HCT116 (cell line): ENCODE measurements around the gene TMEM178B. TPM values are rescaled to one million over a fixed set of nuclear protein-coding genes. Genes with fewer than 3 reads are reported as not detected.

Experiments
- ATAC-seq: fragments of 200-7000 bp; cut with Tn5 transposase; 2 replicates; pipeline ENCODE4 v1.9.1; 2020; ENCODE audit warnings: mild to moderate bottlenecking, moderate library complexity
- BruUV-seq: library from RNA; stranded (reverse); fragments of 400-500 nt; replicated peaks from 2 replicates; lab custom pipeline; 2021; lab: Mats Ljungman, UMichigan
- CTCF ChIA-PET: fragments of 300-600 bp; sonication (Branson Sonifier 250); formaldehyde crosslinking; loops from one replicate; lab custom pipeline; 2021; ENCODE audit warnings: antibody characterized with exemption; lab: Charles Lee
- POLR2A ChIA-PET: fragments of 300-600, 350-600 bp; sonication (Branson Sonifier 250); formaldehyde crosslinking; loops from one replicate; lab custom pipeline; 2021; ENCODE audit warnings: antibody characterized with exemption; lab: Charles Lee
- RAD21 ChIA-PET, 2 experiments: fragments of 300-600 bp; sonication (Branson Sonifier 250); formaldehyde crosslinking; loops; one replicate each; lab custom pipeline; 2023; ENCODE audit warnings: low total read pairs in 2 of 2; ENCODE audit not compliant: uncharacterized antibody in 2 of 2, unreplicated experiment in 2 of 2, low non-redundant PET in 1 of 2; lab: Charles Lee
- DNase-seq: peaks from one replicate; pipeline ENCODE4 v3.0.0-alpha.2; 2010; ENCODE audit warnings: low read depth, low spot score
- H2AFZ ChIP-seq: fragments of 200-600 bp; shearing (Covaris generic), sonication (generic); 2 replicates; pipeline ENCODE4 v1.6.1; 2017; ENCODE audit warnings: low read depth, mixed run types, mixed read lengths, antibody characterized with exemption, low read length; ENCODE audit not compliant: poor library complexity, severe bottlenecking
- H3K27ac ChIP-seq: 2 replicates; pipeline ENCODE4 v1.5.1; 2012; ENCODE audit warnings: low read depth, low read length
- H3K27me3 ChIP-seq: fragments of 200-600 bp; sonication (generic); 2 replicates; pipeline ENCODE4 v1.6.1; 2016; ENCODE audit warnings: mixed run types, low read length, mixed read lengths; ENCODE audit not compliant: insufficient read depth
- H3K36me3 ChIP-seq, 2 experiments: fragments of 200-500 bp in 1 of 2; fragments of 200-600 bp in 1 of 2; sonication (Bioruptor generic) in 1 of 2; sonication (generic) in 1 of 2; 2 replicates each; pipeline versions ENCODE4 v1.5.1 to v1.6.1; 2014 to 2016; ENCODE audit warnings: low read length in 2 of 2, inconsistent platforms in 1 of 2, mixed read lengths in 1 of 2, mixed run types in 1 of 2; ENCODE audit not compliant: insufficient read depth in 2 of 2, control insufficient read depth in 1 of 2
- H3K4me1 ChIP-seq, 2 experiments: fragments of 200-600 bp in 1 of 2; sonication (generic) in 1 of 2; 2 replicates each; pipeline versions ENCODE4 v1.5.1 to v1.6.1; 2012 to 2017; ENCODE audit warnings: low read length in 2 of 2, inconsistent platforms in 1 of 2, mild to moderate bottlenecking in 1 of 2, mixed read lengths in 1 of 2, mixed run types in 1 of 2, moderate library complexity in 1 of 2; ENCODE audit not compliant: insufficient read depth in 2 of 2, control insufficient read depth in 1 of 2
- H3K4me2 ChIP-seq: fragments of 200-600 bp; sonication (generic); 2 replicates; pipeline ENCODE4 v1.6.1; 2017; ENCODE audit warnings: mixed run types, low read length, mixed read lengths
- H3K4me3 ChIP-seq, 2 experiments: fragments of 200-600 bp in 1 of 2; sonication (generic) in 1 of 2; replicated peaks in 1 of 2; 2 replicates each; pipeline ENCODE4 v1.5.1; 2011 to 2016; ENCODE audit warnings: low read length in 2 of 2, control low read depth in 1 of 2, low read depth in 1 of 2, mild to moderate bottlenecking in 1 of 2, mixed read lengths in 1 of 2, mixed run types in 1 of 2
- H3K79me2 ChIP-seq: fragments of 200-600 bp; sonication (generic); 2 replicates; pipeline ENCODE4 v1.6.1; 2017; ENCODE audit warnings: mild to moderate bottlenecking, mixed run types, low read length, moderate library complexity, mixed read lengths; ENCODE audit not compliant: insufficient read depth
- H3K9ac ChIP-seq: fragments of 200-600 bp; sonication (generic); 2 replicates; pipeline ENCODE4 v1.6.1; 2016; ENCODE audit warnings: low read length, mixed read lengths
- H3K9me2 ChIP-seq: fragments of 200-600 bp; sonication (generic), shearing (Covaris generic); 2 replicates; pipeline ENCODE4 v1.6.1; 2017; ENCODE audit warnings: mixed run types, mild to moderate bottlenecking, moderate library complexity; ENCODE audit not compliant: insufficient read depth
- H3K9me3 ChIP-seq, 2 experiments: fragments of 200-500 bp in 1 of 2; fragments of 200-600 bp in 1 of 2; sonication (Bioruptor generic) in 1 of 2; sonication (generic) in 1 of 2; 2 replicates each; pipeline ENCODE4 v1.6.1; 2014 to 2017; ENCODE audit warnings: low read length in 2 of 2, mixed read lengths in 2 of 2, inconsistent platforms in 1 of 2, low read depth in 1 of 2, mild to moderate bottlenecking in 1 of 2, mixed run types in 1 of 2, moderate library complexity in 1 of 2; ENCODE audit not compliant: control insufficient read depth in 1 of 2, insufficient read depth in 1 of 2
- H4K20me1 ChIP-seq: fragments of 200-600 bp; sonication (generic), shearing (Covaris generic); 2 replicates; pipeline ENCODE4 v1.6.1; 2017; ENCODE audit warnings: mixed run types, mild to moderate bottlenecking, moderate library complexity; ENCODE audit not compliant: insufficient read depth
- CBX3 ChIP-seq: IDR thresholded peaks from 2 replicates; pipeline ENCODE4 v1.6.1; 2012; ENCODE audit warnings: low read depth
- FOSL1 ChIP-seq: IDR thresholded peaks from 2 replicates; pipeline ENCODE4 v1.6.1; 2012; ENCODE audit warnings: low read depth
- RAD21 ChIP-seq: IDR thresholded peaks from 2 replicates; pipeline ENCODE4 v1.6.1; 2012; ENCODE audit warnings: low read depth, mild to moderate bottlenecking
- SP1 ChIP-seq: IDR thresholded peaks from 2 replicates; pipeline ENCODE4 v1.6.1; 2012; ENCODE audit warnings: low read depth
- TCF7L2 ChIP-seq: IDR thresholded peaks from 2 replicates; pipeline ENCODE4 v1.7.0; 2011; ENCODE audit warnings: borderline replicate concordance, inconsistent platforms; ENCODE audit not compliant: insufficient read depth, insufficient read length; ENCODE audit errors: extremely low read depth
- YY1 ChIP-seq: IDR thresholded peaks from 2 replicates; pipeline ENCODE4 v1.6.1; 2011; ENCODE audit warnings: low read length, low read depth, moderate library complexity, mild to moderate bottlenecking; ENCODE audit not compliant: insufficient replicate concordance; ENCODE audit errors: extremely low read depth
- ZFX ChIP-seq: fragments of 450-650 bp; IDR thresholded peaks from 2 replicates; pipeline ENCODE4 v1.6.1; 2017
- intact Hi-C: fragments of 100-400 bp; cut with micrococcal nuclease; formaldehyde crosslinking; loops from 2 replicates; pipeline ENCODE4 v1.10.0; 2022
- total RNA-seq: library from RNA; stranded (reverse); gene quantifications from one replicate; pipeline ENCODE4 v1.2.1, GENCODE V29; 2021; ENCODE audit not compliant: unreplicated experiment
- TF ChIP-seq, protein P1 (sequence below): IDR thresholded peaks from 2 replicates; pipeline ENCODE4 v1.6.1; 2012; ENCODE audit warnings: low read depth
- TF ChIP-seq, protein P2 (sequence below): IDR thresholded peaks from 2 replicates; pipeline ENCODE4 v1.6.1; 2012
- TF ChIP-seq, protein P3 (sequence below): IDR thresholded peaks from 2 replicates; pipeline ENCODE4 v1.6.1; 2012
- TF ChIP-seq, protein P4 (sequence below): IDR thresholded peaks from 2 replicates; pipeline ENCODE4 v1.6.1; 2011; ENCODE audit warnings: mild to moderate bottlenecking, low read length, moderate library complexity; ENCODE audit not compliant: insufficient replicate concordance; ENCODE audit errors: extremely low read depth

The TMEM178B gene
- total RNA-seq, 1 experiment from 2014 or later, result 0.02 TPM

DNA sequence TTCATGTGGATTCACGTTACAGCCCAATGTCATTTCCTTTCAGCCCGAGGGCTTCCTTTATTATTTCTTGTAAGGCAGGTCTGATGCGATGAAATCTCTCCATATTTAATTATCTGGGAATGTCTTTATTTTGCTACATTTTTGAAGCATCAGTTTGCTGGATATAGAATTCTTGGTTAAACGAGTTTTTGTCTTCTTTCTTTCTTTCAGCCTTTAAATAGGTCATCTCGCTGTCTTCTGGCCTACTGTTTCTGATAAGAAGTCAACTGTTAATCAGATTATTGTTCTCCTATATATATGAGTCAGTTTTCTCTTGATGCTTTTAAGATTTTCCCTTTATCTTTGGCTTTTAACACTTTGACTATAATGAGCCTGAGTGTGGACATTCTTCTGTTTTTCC lies 184.7 kb downstream of the TMEM178B start:
- BruUV-seq, result no TSS peak
- ChIA-PET POLR2A (no interaction called here), RAD21 (no interaction called here), CTCF (no interaction called here)
- H3K9me2 ChIP-seq, result no peaks in the 10 kb centered on the region
- H3K79me2 ChIP-seq, result no peaks in the 10 kb centered on the region
- no peaks in the 10 kb centered on the region for H3K9me3 ChIP-seq
- H3K4me2 ChIP-seq, result no peak overlapping the region
- H3K27me3 ChIP-seq, result peaks cover 11% of the 10 kb centered on the region
- H3K27ac ChIP-seq, result no peak overlapping the region
- TF ChIP-seq, protein P1, sequence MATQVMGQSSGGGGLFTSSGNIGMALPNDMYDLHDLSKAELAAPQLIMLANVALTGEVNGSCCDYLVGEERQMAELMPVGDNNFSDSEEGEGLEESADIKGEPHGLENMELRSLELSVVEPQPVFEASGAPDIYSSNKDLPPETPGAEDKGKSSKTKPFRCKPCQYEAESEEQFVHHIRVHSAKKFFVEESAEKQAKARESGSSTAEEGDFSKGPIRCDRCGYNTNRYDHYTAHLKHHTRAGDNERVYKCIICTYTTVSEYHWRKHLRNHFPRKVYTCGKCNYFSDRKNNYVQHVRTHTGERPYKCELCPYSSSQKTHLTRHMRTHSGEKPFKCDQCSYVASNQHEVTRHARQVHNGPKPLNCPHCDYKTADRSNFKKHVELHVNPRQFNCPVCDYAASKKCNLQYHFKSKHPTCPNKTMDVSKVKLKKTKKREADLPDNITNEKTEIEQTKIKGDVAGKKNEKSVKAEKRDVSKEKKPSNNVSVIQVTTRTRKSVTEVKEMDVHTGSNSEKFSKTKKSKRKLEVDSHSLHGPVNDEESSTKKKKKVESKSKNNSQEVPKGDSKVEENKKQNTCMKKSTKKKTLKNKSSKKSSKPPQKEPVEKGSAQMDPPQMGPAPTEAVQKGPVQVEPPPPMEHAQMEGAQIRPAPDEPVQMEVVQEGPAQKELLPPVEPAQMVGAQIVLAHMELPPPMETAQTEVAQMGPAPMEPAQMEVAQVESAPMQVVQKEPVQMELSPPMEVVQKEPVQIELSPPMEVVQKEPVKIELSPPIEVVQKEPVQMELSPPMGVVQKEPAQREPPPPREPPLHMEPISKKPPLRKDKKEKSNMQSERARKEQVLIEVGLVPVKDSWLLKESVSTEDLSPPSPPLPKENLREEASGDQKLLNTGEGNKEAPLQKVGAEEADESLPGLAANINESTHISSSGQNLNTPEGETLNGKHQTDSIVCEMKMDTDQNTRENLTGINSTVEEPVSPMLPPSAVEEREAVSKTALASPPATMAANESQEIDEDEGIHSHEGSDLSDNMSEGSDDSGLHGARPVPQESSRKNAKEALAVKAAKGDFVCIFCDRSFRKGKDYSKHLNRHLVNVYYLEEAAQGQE, result no peak
- TF ChIP-seq, protein P2, sequence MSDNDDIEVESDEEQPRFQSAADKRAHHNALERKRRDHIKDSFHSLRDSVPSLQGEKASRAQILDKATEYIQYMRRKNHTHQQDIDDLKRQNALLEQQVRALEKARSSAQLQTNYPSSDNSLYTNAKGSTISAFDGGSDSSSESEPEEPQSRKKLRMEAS, result no peak
- TF ChIP-seq, protein P3, sequence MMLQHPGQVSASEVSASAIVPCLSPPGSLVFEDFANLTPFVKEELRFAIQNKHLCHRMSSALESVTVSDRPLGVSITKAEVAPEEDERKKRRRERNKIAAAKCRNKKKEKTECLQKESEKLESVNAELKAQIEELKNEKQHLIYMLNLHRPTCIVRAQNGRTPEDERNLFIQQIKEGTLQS, result no peak
- TF ChIP-seq FOSL1, result no peak
- no peak for TF ChIP-seq TCF7L2
- no peak for TF ChIP-seq CBX3
- TF ChIP-seq SP1, result no peak
- TF ChIP-seq, protein P4, sequence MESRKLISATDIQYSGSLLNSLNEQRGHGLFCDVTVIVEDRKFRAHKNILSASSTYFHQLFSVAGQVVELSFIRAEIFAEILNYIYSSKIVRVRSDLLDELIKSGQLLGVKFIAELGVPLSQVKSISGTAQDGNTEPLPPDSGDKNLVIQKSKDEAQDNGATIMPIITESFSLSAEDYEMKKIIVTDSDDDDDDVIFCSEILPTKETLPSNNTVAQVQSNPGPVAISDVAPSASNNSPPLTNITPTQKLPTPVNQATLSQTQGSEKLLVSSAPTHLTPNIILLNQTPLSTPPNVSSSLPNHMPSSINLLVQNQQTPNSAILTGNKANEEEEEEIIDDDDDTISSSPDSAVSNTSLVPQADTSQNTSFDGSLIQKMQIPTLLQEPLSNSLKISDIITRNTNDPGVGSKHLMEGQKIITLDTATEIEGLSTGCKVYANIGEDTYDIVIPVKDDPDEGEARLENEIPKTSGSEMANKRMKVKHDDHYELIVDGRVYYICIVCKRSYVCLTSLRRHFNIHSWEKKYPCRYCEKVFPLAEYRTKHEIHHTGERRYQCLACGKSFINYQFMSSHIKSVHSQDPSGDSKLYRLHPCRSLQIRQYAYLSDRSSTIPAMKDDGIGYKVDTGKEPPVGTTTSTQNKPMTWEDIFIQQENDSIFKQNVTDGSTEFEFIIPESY, result no peak
- TF ChIP-seq YY1, result no peak
- TF ChIP-seq ZFX, result no peak
- no peak for TF ChIP-seq RAD21
- H3K4me3 ChIP-seq, result no peak overlapping the region
- ATAC-seq (no peak), DNase-seq (no peak)
- H4K20me1 ChIP-seq, result no peaks in the 10 kb centered on the region
- intact Hi-C loops, result no loop called here
- no peaks in the 10 kb centered on the region for H3K4me1 ChIP-seq
- no peaks in the 10 kb centered on the region for H3K36me3 ChIP-seq
- no peak overlapping the region for H3K9ac ChIP-seq
- no peak overlapping the region for H2AFZ ChIP-seq
